Glutamatergic neuron (in vitro differentiated cells): ENCODE results near the gene HECTD1. TPM values are rescaled to one million over a fixed set of nuclear protein-coding genes. Genes with fewer than 3 reads are reported as not detected.

Experiments
- DNase-seq: peaks from one replicate; pipeline ENCODE4 v3.0.0; 2022
- H3K27ac Mint-ChIP-seq: one replicate; pipeline ENCODE4 v1.8.0; 2020; ENCODE audit warnings: mild to moderate bottlenecking, mixed read lengths, inconsistent platforms; ENCODE audit not compliant: unreplicated experiment
- H3K27me3 Mint-ChIP-seq: one replicate; pipeline ENCODE4 v1.8.0; 2020; ENCODE audit warnings: mild to moderate bottlenecking, moderate library complexity, mixed read lengths, inconsistent platforms; ENCODE audit not compliant: unreplicated experiment
- H3K36me3 Mint-ChIP-seq: one replicate; pipeline ENCODE4 v1.8.0; 2020; ENCODE audit warnings: mild to moderate bottlenecking, mixed read lengths, inconsistent platforms; ENCODE audit not compliant: unreplicated experiment
- H3K4me1 Mint-ChIP-seq: one replicate; pipeline ENCODE4 v1.8.0; 2020; ENCODE audit warnings: mild to moderate bottlenecking, low read depth, mixed read lengths, inconsistent platforms; ENCODE audit not compliant: unreplicated experiment
- H3K4me3 Mint-ChIP-seq: one replicate; pipeline ENCODE4 v1.8.0; 2020; ENCODE audit warnings: mild to moderate bottlenecking, mixed read lengths, inconsistent platforms; ENCODE audit not compliant: unreplicated experiment
- H3K9me3 Mint-ChIP-seq: one replicate; pipeline ENCODE4 v1.8.0; 2020; ENCODE audit warnings: mild to moderate bottlenecking, moderate library complexity, mixed read lengths, inconsistent platforms; ENCODE audit not compliant: unreplicated experiment
- CTCF ChIP-seq: fragments of 200-600 bp; sonication (generic); IDR thresholded peaks from one replicate; pipeline ENCODE4 v1.5.0; 2021; ENCODE audit not compliant: partially characterized antibody, unreplicated experiment
- total RNA-seq: library from RNA; stranded (reverse); fragmentation: NEBNext Ultra II Directional; extraction: Animal tissue kit (Norgen Biotek cat#: 25700); gene quantifications from one replicate; pipeline ENCODE4 v1.2.1, GENCODE V29; 2021; ENCODE audit not compliant: unreplicated experiment

HECTD1 gene
- total RNA-seq, 1 donor from 2014 or later, result 165 TPM

GRCh38 chr14:31230573-31230958, 23.0 kb upstream of the HECTD1 start:
- H3K4me1 Mint-ChIP-seq, result no peaks in the 10 kb centered on the region
- no peak overlapping the region for H3K4me3 Mint-ChIP-seq
- H3K9me3 Mint-ChIP-seq, result no peaks in the 10 kb centered on the region
- H3K36me3 Mint-ChIP-seq, result no peaks in the 10 kb centered on the region
- H3K27me3 Mint-ChIP-seq, result no peaks in the 10 kb centered on the region
- H3K27ac Mint-ChIP-seq, result no peak overlapping the region
- DNase-seq, result no peak
- TF ChIP-seq CTCF, result no peak

- H3K27ac Mint-ChIP-seq, result no peak overlapping the region
- no peaks in the 10 kb centered on the region for H3K36me3 Mint-ChIP-seq
- no peaks in the 10 kb centered on the region for H3K9me3 Mint-ChIP-seq
- no peak for TF ChIP-seq CTCF
- no peak overlapping the region for H3K4me3 Mint-ChIP-seq
- DNase-seq, result no peak
- no peaks in the 10 kb centered on the region for H3K4me1 Mint-ChIP-seq
- no peaks in the 10 kb centered on the region for H3K27me3 Mint-ChIP-seq
Measured at GRCh38 chr14:31229638-31230572, 22.3 kb upstream of the HECTD1 start.

- TF ChIP-seq CTCF, result no peak
- H3K27ac Mint-ChIP-seq, result no peak overlapping the region
- H3K27me3 Mint-ChIP-seq, result no peaks in the 10 kb centered on the region
- no peaks in the 10 kb centered on the region for H3K36me3 Mint-ChIP-seq
- no peaks in the 10 kb centered on the region for H3K4me1 Mint-ChIP-seq
- H3K9me3 Mint-ChIP-seq, result no peaks in the 10 kb centered on the region
- DNase-seq, result no peak
- no peak overlapping the region for H3K4me3 Mint-ChIP-seq
Measured at GRCh38 chr14:31229009-31229408, 21.4 kb upstream of the HECTD1 start.

- Mint-ChIP-seq H3K4me3 (no peak overlapping the region), H3K27me3 (no peaks in the 10 kb centered on the region), H3K36me3 (no peaks in the 10 kb centered on the region), H3K27ac (no peak overlapping the region), H3K9me3 (no peaks in the 10 kb centered on the region), H3K4me1 (no peaks in the 10 kb centered on the region)
- TF ChIP-seq CTCF, result no peak
- DNase-seq, result no peak
Measured at GRCh38 chr14:31228533-31228932, 20.9 kb upstream of the HECTD1 start.

- TF ChIP-seq CTCF, result no peak
- no peak for DNase-seq
- Mint-ChIP-seq H3K4me3 (no peak overlapping the region), H3K27me3 (no peaks in the 10 kb centered on the region), H3K36me3 (no peaks in the 10 kb centered on the region), H3K27ac (no peak overlapping the region), H3K9me3 (no peaks in the 10 kb centered on the region), H3K4me1 (no peaks in the 10 kb centered on the region)
Measured at GRCh38 chr14:31224808-31225207, 17.2 kb upstream of the HECTD1 start.
